Activated naive CD8-positive, alpha-beta T cell treated with anti-CD3 and anti-CD28 coated beads, Interleukin-2, amount 10 ng/mL, durations not matched to agents 7 days and 5 days (primary cell): ENCODE data around the gene GNAQ. TPM values are rescaled to one million over a fixed set of nuclear protein-coding genes. Genes with fewer than 3 reads are reported as not detected.

Experiments used
- ATAC-seq: fragments of 150-1000 bp; cut with Tn5 transposase; one replicate; pipeline ENCODE4 v1.10.0; 2021; ENCODE audit warnings: low read depth, moderate library complexity
- POLR2A ChIA-PET: fragments of 350-600 bp; sonication (Branson Sonifier 250); formaldehyde crosslinking; loops from one replicate; lab custom pipeline; 2021; ENCODE audit warnings: antibody characterized with exemption; lab: Charles Lee
- DNase-seq: peaks from one replicate; pipeline ENCODE4 v3.0.0; 2021
- H3K27ac Mint-ChIP-seq: one replicate; pipeline ENCODE4 v1.8.0; 2022; ENCODE audit warnings: mild to moderate bottlenecking, mixed read lengths
- H3K27me3 Mint-ChIP-seq: one replicate; pipeline ENCODE4 v1.8.0; 2022; ENCODE audit warnings: mild to moderate bottlenecking, moderate library complexity, mixed read lengths
- H3K36me3 Mint-ChIP-seq: one replicate; pipeline ENCODE4 v1.8.0; 2021; ENCODE audit warnings: mild to moderate bottlenecking, mixed read lengths
- H3K4me1 Mint-ChIP-seq: one replicate; pipeline ENCODE4 v1.8.0; 2021; ENCODE audit warnings: mixed read lengths
- H3K4me3 Mint-ChIP-seq: one replicate; pipeline ENCODE4 v1.8.0; 2022; ENCODE audit warnings: mild to moderate bottlenecking, moderate library complexity, mixed read lengths
- H3K9me3 Mint-ChIP-seq: one replicate; pipeline ENCODE4 v1.8.0; 2021; ENCODE audit warnings: mixed read lengths
- total RNA-seq, 2 experiments: library from RNA; stranded (reverse); gene quantifications; one replicate each; pipeline ENCODE4 v1.2.3, GENCODE V29; 2021

The GNAQ gene
- total RNA-seq, 2 experiments from 2014 or later = 25.5 to 30.4 TPM

GRCh38 chr9:77953590-77953989 is 78.0 kb downstream of the GNAQ start:
- Mint-ChIP-seq H3K27me3 (no peaks in the 10 kb centered on the region), H3K27ac (no peak overlapping the region), H3K4me1 (peaks cover 26% of the 10 kb centered on the region), H3K4me3 (no peak overlapping the region), H3K9me3 (no peaks in the 10 kb centered on the region), H3K36me3 (peaks cover 8% of the 10 kb centered on the region)
- ATAC-seq = no peak
- POLR2A ChIA-PET = no interaction called here
- no peak for DNase-seq

GRCh38 chr9:77952635-77953328 is 78.8 kb downstream of the GNAQ start:
- H3K4me3 Mint-ChIP-seq = no peak overlapping the region
- ATAC-seq (no peak), DNase-seq (no peak)
- no peaks in the 10 kb centered on the region for H3K27me3 Mint-ChIP-seq
- H3K9me3 Mint-ChIP-seq = no peaks in the 10 kb centered on the region
- peaks cover 8% of the 10 kb centered on the region for H3K36me3 Mint-ChIP-seq
- peaks cover 21% of the 10 kb centered on the region for H3K4me1 Mint-ChIP-seq
- no peak overlapping the region for H3K27ac Mint-ChIP-seq
- POLR2A ChIA-PET = no interaction called here

- Mint-ChIP-seq H3K9me3 (no peaks in the 10 kb centered on the region), H3K36me3 (peaks cover 3% of the 10 kb centered on the region), H3K27me3 (no peaks in the 10 kb centered on the region), H3K4me1 (peaks cover 10% of the 10 kb centered on the region), H3K4me3 (no peak overlapping the region), H3K27ac (no peak overlapping the region)
- POLR2A ChIA-PET = interaction anchor here (0.6 kb wide), 1 partner anchor 224 kb away, joined by 3 read pairs; no protein-coding TSS in a partner anchor
- no peak for ATAC-seq
- no peak for DNase-seq
Measured at GRCh38 chr9:77951369-77951768, 80.2 kb downstream of the GNAQ start.

GRCh38 chr9:77949751-77950436 is 81.7 kb downstream of the GNAQ start:
- Mint-ChIP-seq H3K27ac (no peak overlapping the region), H3K9me3 (no peaks in the 10 kb centered on the region), H3K4me3 (no peak overlapping the region), H3K36me3 (peaks cover 3% of the 10 kb centered on the region), H3K4me1 (peaks cover 20% of the 10 kb centered on the region), H3K27me3 (no peaks in the 10 kb centered on the region)
- POLR2A ChIA-PET = no interaction called here
- DNase-seq (no peak), ATAC-seq (no peak)

GRCh38 chr9:77947651-77948050 is 84.0 kb downstream of the GNAQ start:
- no peak overlapping the region for H3K4me3 Mint-ChIP-seq
- DNase-seq (no peak), ATAC-seq (no peak)
- H3K36me3 Mint-ChIP-seq = peaks cover 3% of the 10 kb centered on the region
- POLR2A ChIA-PET = no interaction called here
- no peaks in the 10 kb centered on the region for H3K27me3 Mint-ChIP-seq
- H3K4me1 Mint-ChIP-seq = peaks cover 28% of the 10 kb centered on the region
- H3K27ac Mint-ChIP-seq = no peak overlapping the region
- no peaks in the 10 kb centered on the region for H3K9me3 Mint-ChIP-seq

- Mint-ChIP-seq H3K4me3 (no peak overlapping the region), H3K9me3 (no peaks in the 10 kb centered on the region), H3K27me3 (no peaks in the 10 kb centered on the region), H3K27ac (no peak overlapping the region), H3K4me1 (peaks cover 28% of the 10 kb centered on the region), H3K36me3 (peaks cover 4% of the 10 kb centered on the region)
- DNase-seq = no peak
- no peak for ATAC-seq
- POLR2A ChIA-PET = no interaction called here
Measured at GRCh38 chr9:77946969-77947620, 84.5 kb downstream of the GNAQ start.

GRCh38 chr9:77946296-77946695 is 85.3 kb downstream of the GNAQ start:
- no peak for ATAC-seq
- H3K27ac Mint-ChIP-seq = no peak overlapping the region
- POLR2A ChIA-PET = no interaction called here

GRCh38 chr9:77945798-77946197 is 85.8 kb downstream of the GNAQ start:
- no peak overlapping the region for H3K4me3 Mint-ChIP-seq

More at GRCh38 chr9:77946296-77946695, 85.3 kb downstream of the GNAQ start:
- H3K27me3 Mint-ChIP-seq = no peaks in the 10 kb centered on the region
- no peaks in the 10 kb centered on the region for H3K9me3 Mint-ChIP-seq
- H3K4me3 Mint-ChIP-seq = no peak overlapping the region
- H3K4me1 Mint-ChIP-seq = peaks cover 28% of the 10 kb centered on the region
- no peak for DNase-seq
- H3K36me3 Mint-ChIP-seq = peaks cover 3% of the 10 kb centered on the region

GRCh38 chr9:77944556-77945243 is 86.9 kb downstream of the GNAQ start:
- peaks cover 3% of the 10 kb centered on the region for H3K36me3 Mint-ChIP-seq
- peak overlapping the region; percentile 57 for H3K27ac Mint-ChIP-seq
- POLR2A ChIA-PET = interaction anchor here (0.6 kb wide), 1 partner anchor 54 kb away, joined by 11 read pairs; no protein-coding TSS in a partner anchor
- peak; percentile 50 for ATAC-seq
- H3K4me1 Mint-ChIP-seq = peaks cover 26% of the 10 kb centered on the region
- peak overlapping the region; percentile 56 for H3K4me3 Mint-ChIP-seq
- no peaks in the 10 kb centered on the region for H3K27me3 Mint-ChIP-seq
- DNase-seq = no peak
- H3K9me3 Mint-ChIP-seq = no peaks in the 10 kb centered on the region

More at GRCh38 chr9:77945798-77946197, 85.8 kb downstream of the GNAQ start:
- no peaks in the 10 kb centered on the region for H3K27me3 Mint-ChIP-seq
- POLR2A ChIA-PET = no interaction called here
- H3K36me3 Mint-ChIP-seq = peaks cover 3% of the 10 kb centered on the region
- ATAC-seq (no peak), DNase-seq (no peak)
- H3K4me1 Mint-ChIP-seq = peaks cover 28% of the 10 kb centered on the region
- no peaks in the 10 kb centered on the region for H3K9me3 Mint-ChIP-seq
- no peak overlapping the region for H3K27ac Mint-ChIP-seq

GRCh38 chr9:77943057-77943456 is 88.6 kb downstream of the GNAQ start:
- Mint-ChIP-seq H3K27me3 (no peaks in the 10 kb centered on the region), H3K4me3 (no peak overlapping the region), H3K9me3 (no peaks in the 10 kb centered on the region), H3K4me1 (peaks cover 28% of the 10 kb centered on the region), H3K36me3 (peaks cover 7% of the 10 kb centered on the region), H3K27ac (no peak overlapping the region)
- ATAC-seq = no peak
- POLR2A ChIA-PET = no interaction called here
- no peak for DNase-seq

- Mint-ChIP-seq H3K4me1 (peaks cover 13% of the 10 kb centered on the region), H3K4me3 (no peak overlapping the region), H3K27ac (no peak overlapping the region), H3K9me3 (no peaks in the 10 kb centered on the region), H3K27me3 (no peaks in the 10 kb centered on the region), H3K36me3 (peaks cover 16% of the 10 kb centered on the region)
- no peak for DNase-seq
- ATAC-seq = no peak
- POLR2A ChIA-PET = no interaction called here
Measured at GRCh38 chr9:77939149-77939668, 92.4 kb downstream of the GNAQ start.

- Mint-ChIP-seq H3K36me3 (peaks cover 16% of the 10 kb centered on the region), H3K4me3 (no peak overlapping the region), H3K27ac (no peak overlapping the region), H3K9me3 (no peaks in the 10 kb centered on the region), H3K4me1 (peaks cover 6% of the 10 kb centered on the region), H3K27me3 (no peaks in the 10 kb centered on the region)
- ATAC-seq (no peak), DNase-seq (no peak)
- POLR2A ChIA-PET = no interaction called here
Measured at GRCh38 chr9:77938163-77938562, 93.4 kb downstream of the GNAQ start.

GRCh38 chr9:77935974-77936373 is 95.6 kb downstream of the GNAQ start:
- H3K9me3 Mint-ChIP-seq = no peaks in the 10 kb centered on the region
- DNase-seq = no peak
- POLR2A ChIA-PET = no interaction called here
- H3K4me3 Mint-ChIP-seq = no peak overlapping the region
- no peak overlapping the region for H3K27ac Mint-ChIP-seq
- H3K4me1 Mint-ChIP-seq = peaks cover 3% of the 10 kb centered on the region
- no peak for ATAC-seq
- no peaks in the 10 kb centered on the region for H3K27me3 Mint-ChIP-seq
- peaks cover 15% of the 10 kb centered on the region for H3K36me3 Mint-ChIP-seq
